ENCODE results near the gene SLC29A3. TPM values are rescaled to one million over a fixed set of nuclear protein-coding genes. Genes with fewer than 3 reads are reported as not detected.

SLC29A3 gene
- total and polyA plus RNA-seq, 2 of the 8 experiments (the other 6 are each of a cell fraction or from before 2014, with no cell fraction given), result 14.0 to 24.6 TPM

- TF ChIP-seq YY1 (IDR thresholded peaks at IDR 0.05; ENCODE audit: low read depth, low read length) (no peak), GTF2F1 (IDR thresholded peaks at IDR 0.05; ENCODE audit: borderline replicate concordance, low read depth, low read length) (no peak), SRF (IDR thresholded peaks at IDR 0.05; ENCODE audit: low read depth, low read length) (no peak), ZNF274 (IDR thresholded peaks at IDR 0.05; ENCODE audit: borderline replicate concordance, extremely low read depth, low read length) (no peak), HDAC2 (IDR thresholded peaks at IDR 0.05; ENCODE audit: borderline replicate concordance in 1 of 2, low read depth in 2 of 2, low read length in 2 of 2) (no peak)
- Histone ChIP-seq H2BK15ac (ENCODE audit: low read length) (no peak overlapping the region), H2BK5ac (ENCODE audit: low read depth, low read length) (no peak overlapping the region), H3K4ac (replicated peaks; ENCODE audit: insufficient read length, low read depth, low read length) (peak overlapping the region; percentile 39), H3K23ac (ENCODE audit: insufficient read length) (no peak overlapping the region), H3K27me3 (replicated peaks in 1 of 4; ENCODE audit: control insufficient read depth in 3 of 4, extremely low read depth in 1 of 4, insufficient read depth in 3 of 4, low read length in 3 of 4) (peaks cover 0 to 9% (median 3%) of the 10 kb centered on the region in 4 experiments; a peak in 4 of 7 replicates), H2BK20ac (ENCODE audit: low read length) (no peak overlapping the region), H2BK120ac (replicated peaks; ENCODE audit: low read depth, low read length) (no peak overlapping the region), H4K91ac (replicated peaks; ENCODE audit: insufficient read length, low read length) (no peak overlapping the region), H2AFZ (ENCODE audit: low read length) (peak overlapping the region; percentile 92; the same call in 1 of the 2 replicates), H3K27ac (ENCODE audit: low read depth, low read length) (no peak overlapping the region), H3K23me2 (ENCODE audit: low read depth, low read length) (no peaks in the 10 kb centered on the region), H3K79me2 (ENCODE audit: control insufficient read depth in 1 of 2, insufficient read depth in 2 of 2, low read length in 2 of 2) (no peaks in the 10 kb centered on the region), H3K4me3 (ENCODE audit: extremely low read depth in 1 of 4, insufficient read depth in 2 of 4, low read depth in 3 of 4, low read length in 4 of 4) (no peak overlapping the region), H4K8ac (ENCODE audit: extremely low read depth, insufficient read depth, low read length) (no peak overlapping the region), H3K18ac (ENCODE audit: extremely low read depth, low read length) (no peak overlapping the region; the same call in 1 of the 2 replicates), H2BK12ac (ENCODE audit: low read depth, low read length) (peak overlapping the region; percentile 84; the same call in 1 of the 2 replicates), H3K14ac (ENCODE audit: insufficient read length) (no peak overlapping the region), H3K79me1 (ENCODE audit: low read depth, low read length) (no peaks in the 10 kb centered on the region), H4K5ac (ENCODE audit: insufficient read length, low read depth, low read length) (no peak overlapping the region), H3K4me1 (replicated peaks in 1 of 4; ENCODE audit: control insufficient read depth in 3 of 4, insufficient read depth in 4 of 4, low read length in 3 of 4) (peaks cover 2 to 10% (median 3%) of the 10 kb centered on the region in 4 experiments; a peak in 4 of 7 replicates), H3K9ac (replicated peaks in 1 of 4; ENCODE audit: extremely low read depth in 1 of 4, low read depth in 3 of 4, low read length in 3 of 4) (no peak overlapping the region), H3K56ac (replicated peaks; ENCODE audit: insufficient read length, low read depth, low read length) (no peak overlapping the region), H3K36me3 (ENCODE audit: control insufficient read depth in 2 of 4, insufficient read depth in 4 of 4, low read length in 3 of 4) (no peaks in the 10 kb centered on the region), H3K4me2 (ENCODE audit: insufficient read depth in 1 of 2, low read depth in 2 of 2, low read length in 2 of 2) (no peak overlapping the region), H3K9me3 (ENCODE audit: insufficient read depth in 2 of 2, low read depth in 1 of 2, low read length in 1 of 2) (no peaks in the 10 kb centered on the region), H4K20me1 (replicated peaks in 1 of 2; ENCODE audit: control insufficient read depth in 1 of 2, insufficient read depth in 2 of 2, low read length in 2 of 2) (no peaks in the 10 kb centered on the region), H2AK5ac (ENCODE audit: low read depth, low read length) (no peak overlapping the region)
- CTCF ChIA-PET (ENCODE audit: partially characterized antibody), result interaction anchor here (0.7 to 22.4 kb wide), 29 partner anchors 8 to 512 kb away, joined by 3 to 401 read pairs (median 5); no protein-coding TSS in a partner anchor
- POLR2A ChIA-PET (ENCODE audit: partially characterized antibody), result interaction anchor here (1.3 to 1.9 kb wide), 2 partner anchors 10 to 60 kb away, joined by 3 to 4 read pairs; no protein-coding TSS in a partner anchor
- DNase-seq (ENCODE audit: low read depth in 1 of 2, low spot score in 2 of 2) (no peak), FAIRE-seq (no peak)
- 88% methylated on average over 6 of the region's 6 CpGs; no CpG with 5 or more reads in 1 of the 2 experiments for WGBS, 2 experiments (ENCODE audit: extremely low coverage in 1 of 2, insufficient coverage in 1 of 2, insufficient read length in 1 of 2, insufficient replicate concordance in 2 of 2, low coverage in 1 of 2, low lambda C conversion rate in 2 of 2, missing lambda C conversion rate in 1 of 2)
Observed at GRCh38 chr10:71316786-71317160, 2.3 kb upstream of the SLC29A3 start.

All from H1 (cell line).